Fibroblast of peridontal ligament (primary cell): ENCODE data around the gene REPS1.
"Not testable (repeated sequence)": the region's sequence is repeated elsewhere in the genome, so short reads cannot be mapped to it uniquely, and the experiment has no call there.

Source experiments
- DNase-seq: peaks from one replicate; pipeline ENCODE4 v3.0.0-alpha.2; 2010; ENCODE audit errors: extremely low read depth

REPS1 gene

GRCh38 chr6:138971601-138972000 lies 16.5 kb downstream of the REPS1 start:
- DNase-seq, result peak; percentile 50

GRCh38 chr6:138970856-138971425 lies 17.1 kb downstream of the REPS1 start:
- DNase-seq, result peak; percentile 87

- no peak for DNase-seq
Observed at GRCh38 chr6:138970159-138970558, 17.9 kb downstream of the REPS1 start.

GRCh38 chr6:138966870-138967269 lies 21.2 kb downstream of the REPS1 start:
- DNase-seq, result no peak

- no peak for DNase-seq
Observed at GRCh38 chr6:138965971-138966370, 22.1 kb downstream of the REPS1 start.

- DNase-seq, result no peak
Observed at GRCh38 chr6:138965291-138965874, 22.7 kb downstream of the REPS1 start.

- no peak for DNase-seq
Observed at GRCh38 chr6:138964012-138964411, 24.0 kb downstream of the REPS1 start.

GRCh38 chr6:138963531-138963930 lies 24.5 kb downstream of the REPS1 start:
- no peak for DNase-seq

GRCh38 chr6:138963119-138963518 lies 24.9 kb downstream of the REPS1 start:
- no peak for DNase-seq

- DNase-seq, result no peak
Observed at GRCh38 chr6:138959521-138959920, 28.5 kb downstream of the REPS1 start.

- DNase-seq, result no peak
Observed at GRCh38 chr6:138958595-138958994, 29.5 kb downstream of the REPS1 start.

- no peak for DNase-seq
Observed at GRCh38 chr6:138957903-138958302, 30.1 kb downstream of the REPS1 start.

- DNase-seq, result peak; percentile 58
Observed at GRCh38 chr6:138957484-138957883, 30.6 kb downstream of the REPS1 start.

- no peak for DNase-seq
Observed at GRCh38 chr6:138956244-138956924, 31.7 kb downstream of the REPS1 start.

- no peak for DNase-seq
Observed at GRCh38 chr6:138955262-138955661, 32.8 kb downstream of the REPS1 start.

- peak; percentile 26 for DNase-seq
Observed at GRCh38 chr6:138953451-138953850, 34.6 kb downstream of the REPS1 start.

- DNase-seq, result no peak
Observed at GRCh38 chr6:138948546-138949179, 39.4 kb downstream of the REPS1 start.

GRCh38 chr6:138948004-138948403 lies 40.0 kb downstream of the REPS1 start:
- DNase-seq, result no peak

GRCh38 chr6:138945354-138945753 lies 42.7 kb downstream of the REPS1 start:
- DNase-seq, result no peak

GRCh38 chr6:138944412-138944811 lies 43.6 kb downstream of the REPS1 start:
- DNase-seq, result peak; percentile 68

GRCh38 chr6:138943089-138943625 lies 44.9 kb downstream of the REPS1 start:
- DNase-seq, result peak; percentile 55

- DNase-seq, result not testable (repeated sequence)
Observed at GRCh38 chr6:138936873-138937272, 51.2 kb downstream of the REPS1 start.

- no peak for DNase-seq
Observed at GRCh38 chr6:138931660-138932059, 56.4 kb downstream of the REPS1 start.
